ENCODE data around the gene GORASP2. TPM values are rescaled to one million over a fixed set of nuclear protein-coding genes. Genes with fewer than 3 reads are reported as not detected.

The GORASP2 gene
- total RNA-seq = 54.4 and 72.5 TPM in 2 replicates

DNA sequence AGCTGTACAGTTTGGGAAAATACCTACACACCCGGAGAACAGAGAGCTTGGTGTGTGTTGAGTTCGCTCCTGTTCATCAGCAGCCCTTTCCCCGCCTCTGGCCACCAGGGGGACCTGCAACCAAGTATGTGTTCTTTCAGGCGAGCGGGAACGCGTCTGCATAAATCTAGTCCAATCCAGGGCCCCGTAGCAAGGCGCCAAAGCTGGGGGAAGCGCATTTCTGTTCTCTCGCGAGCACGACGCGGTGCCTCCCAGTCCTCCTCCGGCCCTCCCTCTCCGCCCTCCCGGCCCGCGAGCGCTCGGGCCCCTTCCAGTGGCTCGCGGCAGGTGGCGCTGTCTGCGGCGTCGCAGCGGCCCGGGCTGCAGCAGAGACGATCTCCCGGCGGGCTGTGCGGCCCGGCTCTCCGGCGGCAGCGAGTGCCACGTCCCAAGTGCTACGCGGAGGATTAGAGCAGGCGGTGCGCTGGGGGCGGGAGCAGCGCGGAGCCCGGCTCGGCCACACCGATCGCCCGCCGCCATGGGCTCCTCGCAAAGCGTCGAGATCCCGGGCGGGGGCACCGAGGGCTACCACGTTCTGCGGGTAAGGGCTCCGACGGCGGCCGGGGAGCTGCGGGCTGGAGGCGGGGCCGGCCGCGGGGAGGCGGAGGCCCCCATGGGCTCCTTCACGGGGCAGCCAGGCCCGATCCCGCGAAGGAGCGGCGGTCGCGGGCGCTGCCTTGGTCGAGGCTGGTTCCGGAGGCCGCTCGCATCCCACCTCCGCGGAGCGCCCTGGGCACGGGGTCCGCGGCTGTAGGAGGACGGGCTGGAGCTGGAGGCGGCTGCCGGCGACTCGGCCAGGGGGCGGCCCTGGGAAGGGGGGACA lies at the start of gene GORASP2:
Gene GORASP2 (plus strand): TSS at position 430 of the 862 bp plus-strand sequence. CDS start 88 bp downstream, at position 518.

Other genes starting within 250 kb of the GORASP2 start
- gene SP5, start 213.9 kb upstream of the GORASP2 start, total RNA-seq = not detected in 2 replicates
- not detected in 2 replicates for gene ERICH2, start 158.9 kb upstream of the GORASP2 start, total RNA-seq
- not detected in 2 replicates for gene GAD1, start 112.4 kb upstream of the GORASP2 start, total RNA-seq
- gene TLK1, start 231.6 kb downstream of the GORASP2 start, total RNA-seq = 11.5 and 13.0 TPM in 2 replicates

All from mesangial cell (primary cell).